RPMI7951 (cell line): ENCODE measurements around the gene CASK. TPM values are rescaled to one million over a fixed set of nuclear protein-coding genes. Genes with fewer than 3 reads are reported as not detected.

Experiments used
- DNase-seq: peaks from one replicate; pipeline ENCODE4 v3.0.0-alpha.2; 2012; ENCODE audit warnings: low read depth
- total RNA-seq: library from RNA; depleted of rRNA; stranded (reverse); fragments of >200 nt; shearing (Covaris generic); gene quantifications from 2 replicates; pipeline ENCODE4 v1.2.3, GENCODE V29; 2014

CASK gene
- total RNA-seq, 1 experiment from 2014 or later, result 22.8 TPM

- no peak for DNase-seq
Observed at GRCh38 chrX:41913476-41913875, 9.9 kb downstream of the CASK start.

DNA sequence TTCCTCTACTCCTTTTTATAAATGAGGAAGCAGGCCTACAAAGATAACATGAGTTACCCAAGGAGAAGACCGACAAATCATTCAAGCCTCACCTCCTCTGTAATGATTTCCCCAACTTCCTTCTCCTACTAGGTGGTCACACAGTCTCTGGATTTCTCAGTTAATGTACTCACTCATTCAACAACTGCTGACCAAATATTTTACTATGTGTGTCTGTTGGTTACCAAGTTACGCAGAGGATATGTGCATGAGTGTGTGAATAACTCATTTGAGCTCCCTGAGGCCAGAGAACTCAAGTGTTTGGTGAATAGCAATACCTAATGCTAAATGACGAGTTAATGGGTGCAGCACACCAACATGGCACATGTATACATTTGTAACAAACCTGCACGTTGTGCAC is 10.4 kb downstream of the CASK start:
- DNase-seq, result no peak

GRCh38 chrX:41909068-41909467 is 14.3 kb downstream of the CASK start:
- no peak for DNase-seq

DNA sequence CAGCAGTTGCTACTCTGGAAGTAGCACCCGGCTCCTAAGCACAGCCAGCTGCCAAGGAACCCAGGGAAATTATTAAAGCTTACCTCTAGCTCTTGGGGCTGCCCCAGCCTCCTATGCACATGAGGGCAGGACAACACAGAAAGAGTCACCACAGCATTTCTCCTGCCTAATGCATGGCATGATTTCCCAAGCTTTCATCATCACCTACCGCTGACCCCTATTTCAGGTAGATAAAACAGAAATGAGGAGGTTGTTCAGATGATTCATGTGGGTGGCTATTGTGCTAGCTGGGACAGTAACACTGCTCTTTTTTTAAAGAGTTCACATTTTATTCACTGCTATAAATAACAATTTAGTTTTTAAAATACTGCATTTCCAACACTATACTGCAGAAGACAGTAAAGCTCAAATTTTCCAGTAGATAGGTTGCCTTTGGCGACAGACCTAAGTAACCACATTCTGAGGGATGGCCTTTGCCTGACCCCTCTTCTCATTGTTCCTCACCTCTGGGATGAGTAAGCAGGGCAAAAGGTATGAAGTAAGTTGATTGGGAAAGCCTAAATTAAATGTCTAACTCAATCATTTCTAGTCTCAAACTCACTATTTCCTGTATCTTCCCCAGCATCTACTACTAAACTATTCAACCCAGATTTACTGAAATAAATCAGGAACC is 16.7 kb downstream of the CASK start:
- peak; percentile 17 for DNase-seq

- DNase-seq, result no peak
Observed at GRCh38 chrX:41903544-41903943, 19.8 kb downstream of the CASK start.

DNA sequence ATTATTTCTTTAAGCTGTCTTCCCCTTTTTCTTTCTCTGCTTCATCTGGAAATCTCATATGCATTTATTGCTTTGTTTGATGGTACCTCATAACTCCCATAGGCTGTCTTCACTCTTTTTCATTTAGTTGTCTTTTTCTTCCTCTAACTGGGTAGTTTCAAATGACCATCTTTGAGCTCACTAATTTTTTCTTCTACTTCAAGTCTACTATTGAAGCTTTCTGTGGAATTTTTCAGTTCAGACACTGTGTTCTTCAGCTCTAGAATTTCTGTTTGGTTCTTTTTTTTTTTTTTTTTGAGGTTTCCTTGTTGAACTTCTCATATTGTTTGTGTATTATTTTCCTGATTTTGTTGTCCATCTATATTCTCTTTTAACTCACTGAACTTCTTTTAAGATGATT is 23.0 kb downstream of the CASK start:
- DNase-seq, result no peak

GRCh38 chrX:41895826-41896225 is 27.5 kb downstream of the CASK start:
- no peak for DNase-seq

DNA sequence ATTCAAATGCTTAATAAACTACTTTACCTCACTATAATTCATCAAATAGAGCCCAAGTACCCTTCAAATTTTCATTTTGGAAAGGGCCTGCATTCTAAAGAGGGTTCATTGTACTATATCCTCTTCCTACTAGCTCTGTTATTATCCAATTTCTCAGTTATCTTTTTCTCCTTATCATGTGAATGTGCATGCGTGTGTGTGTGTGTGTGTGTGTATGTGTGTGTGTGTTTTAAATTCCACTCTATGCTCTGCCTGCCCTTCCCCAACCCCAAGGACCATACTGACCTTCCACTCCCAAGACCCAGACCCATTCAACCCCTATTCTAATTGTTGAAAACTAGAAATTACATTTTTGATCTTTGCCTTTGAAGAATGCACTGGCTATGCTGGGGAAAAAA is 33.3 kb downstream of the CASK start:
- DNase-seq, result no peak

GRCh38 chrX:41889317-41890025 is 33.9 kb downstream of the CASK start:
- peak; percentile 42 for DNase-seq

DNA sequence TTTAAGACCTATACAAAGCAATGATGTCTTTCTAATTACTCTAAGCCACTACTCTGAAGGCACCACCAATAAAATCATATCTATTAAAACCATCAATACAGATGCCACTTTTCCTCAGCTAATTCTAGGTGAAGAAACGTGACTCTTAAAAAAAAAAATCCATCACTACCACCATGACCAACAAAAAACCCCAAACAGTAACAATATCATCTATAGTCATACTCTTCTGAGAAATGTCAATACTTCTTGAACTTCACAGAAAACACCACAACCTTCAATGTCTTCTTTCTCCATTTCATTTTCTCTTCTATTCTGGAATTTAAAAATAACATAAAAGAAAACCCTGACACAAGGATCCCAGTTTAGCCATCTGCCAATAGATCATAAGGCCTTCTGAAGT is 35.7 kb downstream of the CASK start:
- DNase-seq, result no peak

DNA sequence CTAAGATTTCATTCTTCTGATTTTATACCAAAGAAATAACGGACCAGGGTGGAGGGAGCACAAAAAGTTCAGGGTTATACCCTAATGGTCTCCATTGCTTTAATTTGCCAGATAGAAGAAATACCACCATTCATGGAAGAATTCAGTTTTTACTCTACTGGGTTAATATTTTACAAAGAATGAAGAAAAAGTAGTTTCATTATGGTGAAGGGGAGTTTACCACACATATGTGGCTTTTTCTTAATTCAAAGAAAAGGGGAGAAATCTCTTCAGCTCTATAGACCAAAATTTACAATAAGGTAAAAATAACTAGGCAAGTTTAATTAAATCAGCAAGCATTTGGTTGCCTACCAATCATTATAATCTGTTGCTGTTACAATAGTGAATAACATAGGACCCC is 37.6 kb downstream of the CASK start:
- no peak for DNase-seq

DNA sequence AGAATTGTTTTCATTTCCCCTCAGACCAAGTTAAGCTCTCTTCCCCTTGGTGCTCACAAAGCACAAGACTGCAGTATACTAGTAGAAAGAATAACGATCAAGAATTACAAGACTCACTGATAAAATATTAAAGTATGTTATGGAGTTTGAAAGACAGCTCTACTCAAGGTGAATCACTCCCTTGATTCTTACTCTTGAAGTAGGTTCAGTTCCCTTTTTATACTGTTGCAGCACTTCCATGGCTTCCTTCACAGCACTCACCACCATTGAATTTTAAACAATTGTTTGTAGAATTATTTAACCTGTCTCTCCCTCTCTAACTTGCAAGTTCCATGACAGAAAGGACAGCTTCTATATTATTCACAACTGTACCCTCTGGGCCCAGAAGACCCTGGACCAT is 42.2 kb downstream of the CASK start:
- DNase-seq, result no peak

DNA sequence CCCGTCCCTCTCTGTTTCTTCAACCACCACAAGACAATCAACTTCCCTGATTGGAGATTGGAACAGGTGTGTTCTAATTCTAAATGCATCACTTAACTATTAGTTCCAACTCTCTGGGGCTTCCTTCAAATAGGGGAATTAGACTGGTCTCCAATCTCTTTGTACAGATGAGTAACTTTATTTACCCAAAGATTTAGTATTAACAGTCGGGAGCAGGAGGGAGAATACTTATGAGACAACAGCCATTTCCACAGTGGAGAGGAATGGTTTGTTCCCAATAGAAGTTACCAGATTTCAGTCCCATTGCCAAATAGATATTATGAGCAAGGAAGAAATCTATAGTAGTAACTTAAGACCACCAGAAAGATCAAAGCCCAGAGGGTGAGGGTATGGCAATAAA is 46.2 kb downstream of the CASK start:
- DNase-seq, result no peak

- DNase-seq, result no peak
Observed at GRCh38 chrX:41875142-41875541, 48.2 kb downstream of the CASK start.

GRCh38 chrX:41870719-41871151 is 52.6 kb downstream of the CASK start:
- DNase-seq, result no peak

- no peak for DNase-seq
Observed at GRCh38 chrX:41868392-41868977, 54.9 kb downstream of the CASK start.

DNA sequence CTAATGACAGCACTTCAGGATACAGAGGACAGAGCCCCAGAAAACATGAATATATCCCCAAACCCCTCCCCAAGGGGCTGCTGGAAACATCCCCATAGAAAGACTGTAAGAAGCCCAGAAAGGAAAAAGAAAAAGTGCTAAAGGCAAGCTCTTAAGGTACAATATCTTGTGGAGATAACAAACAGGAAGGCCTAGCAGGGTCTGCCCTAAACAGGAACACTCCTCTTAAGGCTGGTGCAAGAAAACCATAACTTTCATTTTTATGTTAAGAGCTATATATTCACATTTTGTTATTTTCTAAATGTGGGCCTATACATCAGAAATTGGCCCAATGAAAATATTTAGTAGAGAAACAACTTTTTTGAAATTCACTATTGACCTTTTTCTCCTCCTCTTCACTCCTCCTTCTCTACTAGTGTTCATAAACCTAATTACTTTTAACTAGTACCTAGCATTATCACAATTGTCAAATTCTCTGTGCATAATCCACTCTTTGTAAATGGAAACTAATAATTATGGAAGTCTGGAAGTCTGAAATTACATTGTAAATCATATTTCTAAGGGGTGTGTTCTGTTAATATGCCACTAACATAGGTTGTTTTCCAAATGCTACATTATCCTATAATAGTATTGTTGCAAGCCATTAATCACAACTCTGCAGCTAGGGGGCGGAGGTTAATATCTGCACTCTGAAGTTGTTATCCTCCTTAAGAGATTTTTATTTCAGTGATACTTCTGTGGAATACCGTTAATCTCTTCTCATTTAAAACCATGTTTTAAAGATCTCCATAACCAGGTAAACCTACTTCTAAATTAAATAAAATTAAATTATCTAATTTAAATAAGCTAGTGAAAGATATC is 59.8 kb downstream of the CASK start:
- DNase-seq, result no peak

DNA sequence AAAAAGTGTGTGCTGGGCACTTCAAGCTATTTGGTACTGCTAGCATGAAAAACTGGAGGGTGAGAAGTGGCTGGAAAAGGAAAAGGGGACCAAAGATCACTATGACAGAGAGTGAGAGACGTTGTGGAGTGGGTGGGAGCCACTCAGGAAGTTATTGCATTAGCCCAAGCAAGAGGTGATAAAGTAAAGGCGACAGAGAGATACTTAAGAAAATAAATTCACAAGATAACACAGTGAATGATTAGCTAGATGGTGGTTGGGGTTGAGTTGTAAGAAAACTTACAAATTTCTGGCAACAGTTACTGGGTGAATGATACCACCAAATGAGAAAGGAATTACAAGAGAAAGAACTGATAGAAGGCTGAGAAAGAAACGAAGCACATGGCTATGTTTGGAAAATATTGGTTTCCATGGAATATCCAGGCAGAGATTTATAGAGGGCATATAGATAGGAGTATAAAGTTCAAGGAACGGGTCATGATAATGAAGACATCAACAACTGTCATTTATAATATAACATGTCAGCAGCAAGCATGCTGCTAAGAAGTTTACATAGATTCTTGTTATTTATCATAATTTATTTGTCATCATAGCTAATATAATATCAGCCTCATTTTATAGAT is 60.7 kb downstream of the CASK start:
- DNase-seq, result no peak

- no peak for DNase-seq
Observed at GRCh38 chrX:41858161-41858775, 65.1 kb downstream of the CASK start.

GRCh38 chrX:41857670-41858069 is 65.7 kb downstream of the CASK start:
- DNase-seq, result no peak

- no peak for DNase-seq
Observed at GRCh38 chrX:41846714-41847113, 76.6 kb downstream of the CASK start.
